ENCODE measurements around the gene ROR1. TPM values are rescaled to one million over a fixed set of nuclear protein-coding genes. Genes with fewer than 3 reads are reported as not detected.

Gene ROR1
- total RNA-seq, 1 experiment from 2014 or later, result 2.7 TPM

DNA sequence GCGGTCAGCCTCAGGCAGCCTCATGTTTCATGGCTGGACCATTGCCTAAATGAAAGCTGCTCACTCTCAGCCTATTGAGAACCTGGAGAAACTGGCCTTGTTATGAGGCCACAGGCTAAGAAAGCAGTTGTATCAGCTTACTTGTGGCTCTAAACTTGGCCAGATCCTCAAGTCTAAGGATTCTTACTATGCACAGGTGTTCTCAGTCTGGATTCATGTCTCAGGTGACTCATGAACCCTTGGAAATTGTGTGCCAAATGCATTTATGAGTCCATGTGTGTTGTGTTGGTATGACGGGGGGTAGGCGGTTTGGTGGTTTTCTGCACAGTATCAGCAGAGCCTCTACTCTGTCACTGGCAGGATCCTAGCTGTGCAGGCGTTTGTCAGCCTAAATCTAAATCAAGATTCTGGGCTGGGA, 90.4 kb downstream of the ROR1 start:
- CTCF ChIA-PET, result no interaction called here
- POLR2A ChIA-PET, result no interaction called here
- DNase-seq (ENCODE audit: low read depth, low spot score), result no peak
- Histone ChIP-seq H3K27me3 (ENCODE audit: insufficient read depth, low read length) (no peaks in the 10 kb centered on the region), H3K9ac (ENCODE audit: low read length) (no peak overlapping the region), H4K20me1 (ENCODE audit: insufficient read depth) (no peaks in the 10 kb centered on the region), H3K9me3 (ENCODE audit: control insufficient read depth in 1 of 2, insufficient read depth in 1 of 2, low read depth in 1 of 2, low read length in 2 of 2) (no peaks in the 10 kb centered on the region), H3K4me2 (ENCODE audit: low read length) (no peak overlapping the region), H3K4me1 (ENCODE audit: control insufficient read depth in 1 of 2, insufficient read depth in 2 of 2, low read length in 2 of 2) (peaks cover 3 to 17% of the 10 kb centered on the region in 2 experiments; a peak in 3 of 4 replicates), H3K36me3 (ENCODE audit: control insufficient read depth in 1 of 2, insufficient read depth in 2 of 2, low read length in 2 of 2) (no peaks in the 10 kb centered on the region), H3K4me3 (replicated peaks in 1 of 2; ENCODE audit: low read depth in 1 of 2, low read length in 2 of 2) (no peak overlapping the region), H3K27ac (ENCODE audit: low read depth, low read length) (no peak overlapping the region), H3K79me2 (ENCODE audit: insufficient read depth, low read length) (no peaks in the 10 kb centered on the region), H2AFZ (ENCODE audit: low read depth, low read length, poor library complexity, severe bottlenecking) (no peak overlapping the region), H3K9me2 (ENCODE audit: insufficient read depth) (no peaks in the 10 kb centered on the region)
- BruUV-seq (replicated peaks), result no TSS peak
- intact Hi-C loops (cut with micrococcal nuclease), result no loop called here
- RAD21 ChIA-PET (ENCODE audit: low non-redundant PET in 1 of 2, low total read pairs in 2 of 2, uncharacterized antibody in 2 of 2, unreplicated experiment in 2 of 2), result interaction anchor here in 1 of 2 experiments (0.6 kb wide), 1 partner anchor 56 kb away, joined by 3 read pairs; no protein-coding TSS in a partner anchor
- no peak for ATAC-seq
- no peak for TF ChIP-seq CEBPB (IDR thresholded peaks at IDR 0.05; ENCODE audit: low read depth)
- TF ChIP-seq ZFX (IDR thresholded peaks at IDR 0.05), result no peak
- no peak for TF ChIP-seq JUND (IDR thresholded peaks at IDR 0.05)
- TF ChIP-seq, protein P1, sequence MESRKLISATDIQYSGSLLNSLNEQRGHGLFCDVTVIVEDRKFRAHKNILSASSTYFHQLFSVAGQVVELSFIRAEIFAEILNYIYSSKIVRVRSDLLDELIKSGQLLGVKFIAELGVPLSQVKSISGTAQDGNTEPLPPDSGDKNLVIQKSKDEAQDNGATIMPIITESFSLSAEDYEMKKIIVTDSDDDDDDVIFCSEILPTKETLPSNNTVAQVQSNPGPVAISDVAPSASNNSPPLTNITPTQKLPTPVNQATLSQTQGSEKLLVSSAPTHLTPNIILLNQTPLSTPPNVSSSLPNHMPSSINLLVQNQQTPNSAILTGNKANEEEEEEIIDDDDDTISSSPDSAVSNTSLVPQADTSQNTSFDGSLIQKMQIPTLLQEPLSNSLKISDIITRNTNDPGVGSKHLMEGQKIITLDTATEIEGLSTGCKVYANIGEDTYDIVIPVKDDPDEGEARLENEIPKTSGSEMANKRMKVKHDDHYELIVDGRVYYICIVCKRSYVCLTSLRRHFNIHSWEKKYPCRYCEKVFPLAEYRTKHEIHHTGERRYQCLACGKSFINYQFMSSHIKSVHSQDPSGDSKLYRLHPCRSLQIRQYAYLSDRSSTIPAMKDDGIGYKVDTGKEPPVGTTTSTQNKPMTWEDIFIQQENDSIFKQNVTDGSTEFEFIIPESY (IDR thresholded peaks at IDR 0.05; ENCODE audit: extremely low read depth, insufficient replicate concordance, low read length), result no peak
- TF ChIP-seq POLR2A (IDR thresholded peaks at IDR 0.05; ENCODE audit: borderline replicate concordance, extremely low read depth, insufficient read depth, insufficient read length), result no peak
- TF ChIP-seq SRF (IDR thresholded peaks at IDR 0.05; ENCODE audit: low read depth), result no peak
- no peak for TF ChIP-seq ATF3 (IDR thresholded peaks at IDR 0.05)

GRCh38 chr1:63865561-63865960, 91.7 kb downstream of the ROR1 start:
- BruUV-seq (replicated peaks), result no TSS peak
- no peak overlapping the region for H3K27ac ChIP-seq (ENCODE audit: low read depth, low read length)
- TF ChIP-seq ATF3 (IDR thresholded peaks at IDR 0.05), result no peak
- TF ChIP-seq EZH2phosphoT487 (IDR thresholded peaks at IDR 0.05; ENCODE audit: borderline replicate concordance), result no peak
- TF ChIP-seq, protein P2, sequence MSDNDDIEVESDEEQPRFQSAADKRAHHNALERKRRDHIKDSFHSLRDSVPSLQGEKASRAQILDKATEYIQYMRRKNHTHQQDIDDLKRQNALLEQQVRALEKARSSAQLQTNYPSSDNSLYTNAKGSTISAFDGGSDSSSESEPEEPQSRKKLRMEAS (IDR thresholded peaks at IDR 0.05), result no peak
- no peak for TF ChIP-seq SP1 (IDR thresholded peaks at IDR 0.05; ENCODE audit: low read depth)
- TF ChIP-seq TCF7L2 (IDR thresholded peaks at IDR 0.05; ENCODE audit: borderline replicate concordance, extremely low read depth, insufficient read depth, insufficient read length), result no peak
- TF ChIP-seq POLR2A (IDR thresholded peaks at IDR 0.05; ENCODE audit: borderline replicate concordance, extremely low read depth, insufficient read depth, insufficient read length), result no peak
- TF ChIP-seq ELF1 (IDR thresholded peaks at IDR 0.05; ENCODE audit: borderline replicate concordance, low read depth), result no peak
- no peak for TF ChIP-seq CEBPB (IDR thresholded peaks at IDR 0.05; ENCODE audit: low read depth)
- H2AFZ ChIP-seq (ENCODE audit: low read depth, low read length, poor library complexity, severe bottlenecking), result no peak overlapping the region
- intact Hi-C loops (cut with micrococcal nuclease), result no loop called here
- H3K9me3 ChIP-seq (ENCODE audit: control insufficient read depth in 1 of 2, insufficient read depth in 1 of 2, low read depth in 1 of 2, low read length in 2 of 2), result no peaks in the 10 kb centered on the region
- ATAC-seq (no peak), DNase-seq (ENCODE audit: low read depth, low spot score) (no peak)
- RAD21 ChIA-PET (ENCODE audit: low non-redundant PET in 1 of 2, low total read pairs in 2 of 2, uncharacterized antibody in 2 of 2, unreplicated experiment in 2 of 2), result no interaction called here
- H3K27me3 ChIP-seq (ENCODE audit: insufficient read depth, low read length), result no peaks in the 10 kb centered on the region
- H3K4me2 ChIP-seq (ENCODE audit: low read length), result no peak overlapping the region
- no peak overlapping the region for H3K9ac ChIP-seq (ENCODE audit: low read length)
- no peak overlapping the region for H3K4me3 ChIP-seq (replicated peaks in 1 of 2; ENCODE audit: low read depth in 1 of 2, low read length in 2 of 2)
- H3K36me3 ChIP-seq (ENCODE audit: control insufficient read depth in 1 of 2, insufficient read depth in 2 of 2, low read length in 2 of 2), result no peaks in the 10 kb centered on the region
- H3K4me1 ChIP-seq (ENCODE audit: control insufficient read depth in 1 of 2, insufficient read depth in 2 of 2, low read length in 2 of 2), result peaks cover 3 to 17% of the 10 kb centered on the region in 2 experiments; a peak in 3 of 4 replicates
- no peaks in the 10 kb centered on the region for H4K20me1 ChIP-seq (ENCODE audit: insufficient read depth)
- H3K79me2 ChIP-seq (ENCODE audit: insufficient read depth, low read length), result no peaks in the 10 kb centered on the region
- POLR2A ChIA-PET, result no interaction called here
- CTCF ChIA-PET, result interaction anchor here (0.8 kb wide), 1 partner anchor 191 kb away, joined by 3 read pairs; no protein-coding TSS in a partner anchor
- H3K9me2 ChIP-seq (ENCODE audit: insufficient read depth), result no peaks in the 10 kb centered on the region

All from HCT116 (cell line).